ENCODE data around the gene RGS3.

Gene RGS3

GRCh38 chr9:113465599-113466140 lies 2.1 kb downstream of the RGS3 start:
- no peak for DNase-seq (ENCODE audit: low read depth)

- DNase-seq (ENCODE audit: low read depth) = no peak
These were observed 3.7 kb downstream of the RGS3 start for GRCh38 chr9:113467183-113467582.

- DNase-seq (ENCODE audit: low read depth) = no peak
These were observed 5.4 kb downstream of the RGS3 start for GRCh38 chr9:113468716-113469448.

GRCh38 chr9:113471143-113471542 lies 7.6 kb downstream of the RGS3 start:
- no peak for DNase-seq (ENCODE audit: low read depth)

- DNase-seq (ENCODE audit: low read depth) = no peak
These were observed 8.0 kb downstream of the RGS3 start for GRCh38 chr9:113471566-113471965.

GRCh38 chr9:113472199-113472598 lies 8.7 kb downstream of the RGS3 start:
- DNase-seq (ENCODE audit: low read depth) = no peak

- no peak for DNase-seq (ENCODE audit: low read depth)
These were observed 11.0 kb downstream of the RGS3 start for GRCh38 chr9:113474360-113475028.

GRCh38 chr9:113475031-113475430 lies 11.5 kb downstream of the RGS3 start:
- DNase-seq (ENCODE audit: low read depth) = no peak

GRCh38 chr9:113475992-113476391 lies 12.5 kb downstream of the RGS3 start:
- DNase-seq (ENCODE audit: low read depth) = no peak

GRCh38 chr9:113476511-113476916 lies 13.0 kb downstream of the RGS3 start:
- DNase-seq (ENCODE audit: low read depth) = no peak

- no peak for DNase-seq (ENCODE audit: low read depth)
These were observed 13.5 kb downstream of the RGS3 start for GRCh38 chr9:113477058-113477457.

GRCh38 chr9:113477661-113478060 lies 14.1 kb downstream of the RGS3 start:
- DNase-seq (ENCODE audit: low read depth) = no peak

GRCh38 chr9:113479174-113479621 lies 15.7 kb downstream of the RGS3 start:
- no peak for DNase-seq (ENCODE audit: low read depth)

GRCh38 chr9:113480612-113481011 lies 17.1 kb downstream of the RGS3 start:
- no peak for DNase-seq (ENCODE audit: low read depth)

GRCh38 chr9:113481176-113481787 lies 17.8 kb downstream of the RGS3 start:
- DNase-seq (ENCODE audit: low read depth) = no peak

GRCh38 chr9:113482341-113482740 lies 18.8 kb downstream of the RGS3 start:
- no peak for DNase-seq (ENCODE audit: low read depth)

GRCh38 chr9:113482991-113483675 lies 19.6 kb downstream of the RGS3 start:
- DNase-seq (ENCODE audit: low read depth) = no peak

GRCh38 chr9:113483676-113484257 lies 20.2 kb downstream of the RGS3 start:
- DNase-seq (ENCODE audit: low read depth) = no peak

- no peak for DNase-seq (ENCODE audit: low read depth)
These were observed 20.8 kb downstream of the RGS3 start for GRCh38 chr9:113484258-113484730.

- no peak for DNase-seq (ENCODE audit: low read depth)
These were observed 22.2 kb downstream of the RGS3 start for GRCh38 chr9:113485761-113486115.

- no peak for DNase-seq (ENCODE audit: low read depth)
These were observed 22.8 kb downstream of the RGS3 start for GRCh38 chr9:113486327-113486726.

GRCh38 chr9:113488071-113488470 lies 24.5 kb downstream of the RGS3 start:
- no peak for DNase-seq (ENCODE audit: low read depth)
